HEK293 (cell line): ENCODE results near the gene PRKCQ.

Source experiments
- CTCF ChIA-PET: fragments of 350-600 bp; formaldehyde crosslinking; extraction: SDS; loops from one replicate; lab custom pipeline; 2021; ENCODE audit warnings: antibody characterized with exemption; lab: Yijun Ruan, JAX
- POLR2A ChIA-PET: fragments of 300-600 bp; formaldehyde crosslinking; extraction: SDS; loops from one replicate; lab custom pipeline; 2020; ENCODE audit warnings: antibody characterized with exemption, inconsistent platforms; lab: Yijun Ruan, JAX
- H3K27ac ChIP-seq: fragments of 200-500 bp; sonication (Bioruptor generic); 2 replicates; pipeline ENCODE4 v1.5.1; 2014; ENCODE audit warnings: low read depth, low read length, control low read depth, inconsistent platforms; ENCODE audit errors: extremely low read depth
- H3K36me3 ChIP-seq, 2 experiments: fragments of 200-500 bp in 1 of 2; sonication (Bioruptor generic) in 1 of 2; 1 replicate in 1 of 2; 2 replicates in 1 of 2; pipeline ENCODE4 v1.5.1; 2014 to 2017; ENCODE audit warnings: inconsistent platforms in 2 of 2, low read length in 2 of 2; ENCODE audit not compliant: control insufficient read depth in 2 of 2, insufficient read depth in 1 of 2
- H3K4me1 ChIP-seq: fragments of 200-500 bp; sonication (Bioruptor generic); 2 replicates; pipeline ENCODE4 v1.5.1; 2014; ENCODE audit warnings: mild to moderate bottlenecking, low read length, inconsistent platforms; ENCODE audit not compliant: control insufficient read depth, insufficient read depth
- H3K4me3 ChIP-seq: 2 replicates; pipeline ENCODE4 v1.5.1; 2011; ENCODE audit warnings: low read depth, mild to moderate bottlenecking, control low read depth, low read length, moderate library complexity
- H3K9me3 ChIP-seq: fragments of 200-500 bp; sonication (Bioruptor generic); 2 replicates; pipeline ENCODE4 v1.5.1; 2014; ENCODE audit warnings: low read depth, low read length, inconsistent platforms; ENCODE audit not compliant: control insufficient read depth, insufficient read depth
- HOXA7 ChIP-seq: sonication (generic); formaldehyde crosslinking; IDR thresholded peaks from 2 replicates; pipeline ENCODE4 v1.8.1; 2022; ENCODE audit warnings: missing genetic modification reagents, borderline replicate concordance
- KLF1 ChIP-seq: fragments of 450-650 bp; formaldehyde crosslinking; IDR thresholded peaks from 2 replicates; pipeline ENCODE4 v1.5.1; 2016; ENCODE audit warnings: missing biosample characterization, missing genetic modification characterization
- KLF7 ChIP-seq: fragments of 450-650 bp; formaldehyde crosslinking; IDR thresholded peaks from 2 replicates; pipeline ENCODE4 v1.5.1; 2016; ENCODE audit warnings: missing biosample characterization, missing genetic modification characterization, borderline replicate concordance
- KLF8 ChIP-seq: fragments of 450-650 bp; formaldehyde crosslinking; IDR thresholded peaks from 2 replicates; pipeline ENCODE4 v1.5.1; 2016; ENCODE audit warnings: missing biosample characterization, missing genetic modification characterization
- MYNN ChIP-seq: fragments of 450-650 bp; formaldehyde crosslinking; IDR thresholded peaks from 2 replicates; pipeline ENCODE4 v1.5.1; 2016; ENCODE audit warnings: missing biosample characterization, missing genetic modification characterization, borderline replicate concordance
- TCF7L2 ChIP-seq: IDR thresholded peaks from 2 replicates; pipeline ENCODE4 v1.6.1; 2011; ENCODE audit warnings: low read depth, mild to moderate bottlenecking, inconsistent platforms, low read length, moderate library complexity, borderline replicate concordance
- WT1 ChIP-seq: fragments of 450-650 bp; formaldehyde crosslinking; IDR thresholded peaks from 2 replicates; pipeline ENCODE4 v1.5.1; 2016; ENCODE audit warnings: missing biosample characterization, missing genetic modification characterization
- ZFHX2 ChIP-seq: fragments of 450-650 bp; formaldehyde crosslinking; conservative IDR thresholded peaks from 2 replicates; pipeline ENCODE4 v1.5.1; 2016; ENCODE audit warnings: missing biosample characterization, missing genetic modification characterization
- ZNF112 ChIP-seq: fragments of 450-650 bp; formaldehyde crosslinking; IDR thresholded peaks from 2 replicates; pipeline ENCODE4 v1.5.0; 2017; ENCODE audit warnings: missing biosample characterization, missing genetic modification characterization
- ZNF184 ChIP-seq: fragments of 450-650 bp; IDR thresholded peaks from 2 replicates; pipeline ENCODE4 v1.5.1; 2018; ENCODE audit warnings: missing biosample characterization, mild to moderate bottlenecking, missing genetic modification characterization
- ZNF391 ChIP-seq: fragments of 450-650 bp; formaldehyde crosslinking; IDR thresholded peaks from 2 replicates; pipeline ENCODE4 v1.5.1; 2016; ENCODE audit warnings: low read depth, missing biosample characterization, missing genetic modification characterization, borderline replicate concordance
- ZNF433 ChIP-seq: fragments of 450-650 bp; formaldehyde crosslinking; IDR thresholded peaks from 2 replicates; pipeline ENCODE4 v1.5.1; 2016; ENCODE audit warnings: missing biosample characterization, missing genetic modification characterization, low read depth
- ZNF596 ChIP-seq: fragments of 450-650 bp; IDR thresholded peaks from 2 replicates; pipeline ENCODE4 v1.5.0; 2018; ENCODE audit warnings: missing biosample characterization, mild to moderate bottlenecking, missing genetic modification characterization, moderate library complexity
- ZNF677 ChIP-seq: fragments of 450-650 bp; IDR thresholded peaks from 2 replicates; pipeline ENCODE4 v1.5.0; 2018; ENCODE audit warnings: missing biosample characterization, mild to moderate bottlenecking, missing genetic modification characterization, moderate library complexity
- ZNF791 ChIP-seq: fragments of 450-650 bp; formaldehyde crosslinking; IDR thresholded peaks from 2 replicates; pipeline ENCODE4 v1.5.1; 2016; ENCODE audit warnings: missing biosample characterization, missing genetic modification characterization
- TF ChIP-seq, protein P1 (sequence below): fragments of 450-650 bp; formaldehyde crosslinking; IDR thresholded peaks from 2 replicates; pipeline ENCODE4 v1.5.1; 2016; ENCODE audit warnings: missing biosample characterization, missing genetic modification characterization
- TF ChIP-seq, protein P2 (sequence below): fragments of 450-650 bp; formaldehyde crosslinking; IDR thresholded peaks from 2 replicates; pipeline ENCODE4 v1.5.1; 2017; ENCODE audit warnings: missing biosample characterization, missing genetic modification characterization
- TF ChIP-seq, protein P3 (sequence below): fragments of 450-650 bp; formaldehyde crosslinking; IDR thresholded peaks from 2 replicates; pipeline ENCODE4 v1.5.1; 2016; ENCODE audit warnings: missing biosample characterization, missing genetic modification characterization
- TF ChIP-seq, protein P4 (sequence below): fragments of 450-650 bp; formaldehyde crosslinking; IDR thresholded peaks from 2 replicates; pipeline ENCODE4; 2016; ENCODE audit warnings: missing biosample characterization, missing genetic modification characterization

The PRKCQ gene

DNA sequence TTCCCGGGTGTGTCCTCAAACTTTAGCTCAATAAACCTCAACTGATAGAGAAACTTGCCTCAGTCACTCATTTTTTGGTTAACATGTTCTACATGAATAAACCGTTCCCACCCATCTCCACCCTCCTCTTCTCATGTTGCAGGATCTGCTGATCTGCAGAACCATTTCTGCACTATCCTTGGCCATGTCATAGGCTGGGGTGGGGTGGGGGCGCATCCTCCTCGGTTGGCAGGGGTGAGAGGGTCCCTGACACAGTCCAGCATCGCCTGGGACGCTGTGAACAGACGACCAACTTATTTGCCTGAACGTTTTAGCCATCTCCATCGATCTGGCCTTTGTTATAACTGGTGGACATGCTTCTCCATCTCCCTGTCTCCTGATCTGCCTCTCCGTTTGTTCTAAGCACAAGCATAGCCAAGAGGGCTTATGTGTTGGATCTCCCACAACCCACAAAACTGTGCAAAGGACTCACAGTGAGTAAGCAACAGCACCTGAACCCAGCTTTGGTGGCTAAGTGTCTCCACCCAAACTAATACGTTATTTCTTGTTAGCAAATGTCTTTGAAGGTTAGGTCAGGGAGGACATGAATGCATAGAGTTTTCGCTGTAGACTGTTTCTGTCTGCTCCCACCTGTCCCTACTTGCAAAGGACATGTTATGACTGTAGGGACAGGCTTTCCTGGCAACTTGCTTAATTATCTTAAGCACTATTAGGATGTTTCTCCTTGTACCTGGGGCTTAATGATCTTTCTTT is 51.7 kb downstream of the PRKCQ start (continued):
- TF ChIP-seq, protein P1, sequence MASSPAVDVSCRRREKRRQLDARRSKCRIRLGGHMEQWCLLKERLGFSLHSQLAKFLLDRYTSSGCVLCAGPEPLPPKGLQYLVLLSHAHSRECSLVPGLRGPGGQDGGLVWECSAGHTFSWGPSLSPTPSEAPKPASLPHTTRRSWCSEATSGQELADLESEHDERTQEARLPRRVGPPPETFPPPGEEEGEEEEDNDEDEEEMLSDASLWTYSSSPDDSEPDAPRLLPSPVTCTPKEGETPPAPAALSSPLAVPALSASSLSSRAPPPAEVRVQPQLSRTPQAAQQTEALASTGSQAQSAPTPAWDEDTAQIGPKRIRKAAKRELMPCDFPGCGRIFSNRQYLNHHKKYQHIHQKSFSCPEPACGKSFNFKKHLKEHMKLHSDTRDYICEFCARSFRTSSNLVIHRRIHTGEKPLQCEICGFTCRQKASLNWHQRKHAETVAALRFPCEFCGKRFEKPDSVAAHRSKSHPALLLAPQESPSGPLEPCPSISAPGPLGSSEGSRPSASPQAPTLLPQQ (tag by site-specific recombination), result no peak
- TF ChIP-seq ZFHX2 (tag by site-specific recombination) (no peak), KLF7 (tag by site-specific recombination) (no peak), ZNF677 (tag by site-specific recombination) (no peak)

DNA sequence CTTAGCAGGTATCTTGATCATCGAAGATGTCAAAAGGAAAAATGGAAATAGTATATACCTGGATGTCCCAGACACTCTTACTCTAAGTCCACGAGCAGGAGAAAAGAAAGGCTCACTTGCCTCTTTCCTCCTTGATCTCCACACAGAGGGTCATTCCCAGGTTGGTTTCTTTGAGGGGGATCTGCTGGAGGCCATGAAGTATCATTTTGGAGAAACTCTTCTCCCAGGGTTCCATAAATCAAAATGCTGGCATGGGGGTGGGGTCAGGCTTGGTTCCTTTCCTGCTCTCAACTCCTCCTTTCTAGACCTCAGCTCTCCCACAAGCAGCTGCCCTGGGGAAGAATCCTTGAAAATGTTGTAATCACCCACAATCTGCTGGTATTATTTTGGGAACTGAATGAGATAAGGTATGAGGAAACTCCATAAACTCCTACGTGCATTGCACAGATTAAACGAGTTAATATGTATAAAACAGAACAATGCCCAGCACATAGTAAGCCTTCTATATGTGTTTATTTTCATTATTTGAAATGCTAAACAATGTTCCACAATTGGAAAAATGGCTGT is 54.4 kb downstream of the PRKCQ start:
- Histone ChIP-seq H3K27ac (no peak overlapping the region), H3K4me1 (no peaks in the 10 kb centered on the region), H3K9me3 (no peaks in the 10 kb centered on the region), H3K4me3 (no peak overlapping the region), H3K36me3 (no peaks in the 10 kb centered on the region)
- ChIA-PET CTCF (no interaction called here), POLR2A (no interaction called here)
- TF ChIP-seq TCF7L2 (no peak), ZNF677 (tag by site-specific recombination) (no peak), MYNN (tag by site-specific recombination) (no peak), KLF8 (tag by site-specific recombination) (no peak), KLF1 (no peak), ZNF791 (no peak), ZNF596 (tag by site-specific recombination) (no peak), ZNF184 (tag by site-specific recombination) (no peak), ZNF112 (tag by site-specific recombination) (no peak), ZNF391 (tag by site-specific recombination) (no peak), HOXA7 (CRISPR knock-in tag) (no peak), ZNF433 (no peak), WT1 (no peak)
- TF ChIP-seq, protein P2, sequence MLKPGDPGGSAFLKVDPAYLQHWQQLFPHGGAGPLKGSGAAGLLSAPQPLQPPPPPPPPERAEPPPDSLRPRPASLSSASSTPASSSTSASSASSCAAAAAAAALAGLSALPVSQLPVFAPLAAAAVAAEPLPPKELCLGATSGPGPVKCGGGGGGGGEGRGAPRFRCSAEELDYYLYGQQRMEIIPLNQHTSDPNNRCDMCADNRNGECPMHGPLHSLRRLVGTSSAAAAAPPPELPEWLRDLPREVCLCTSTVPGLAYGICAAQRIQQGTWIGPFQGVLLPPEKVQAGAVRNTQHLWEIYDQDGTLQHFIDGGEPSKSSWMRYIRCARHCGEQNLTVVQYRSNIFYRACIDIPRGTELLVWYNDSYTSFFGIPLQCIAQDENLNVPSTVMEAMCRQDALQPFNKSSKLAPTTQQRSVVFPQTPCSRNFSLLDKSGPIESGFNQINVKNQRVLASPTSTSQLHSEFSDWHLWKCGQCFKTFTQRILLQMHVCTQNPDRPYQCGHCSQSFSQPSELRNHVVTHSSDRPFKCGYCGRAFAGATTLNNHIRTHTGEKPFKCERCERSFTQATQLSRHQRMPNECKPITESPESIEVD (tag by site-specific recombination), result no peak
- TF ChIP-seq, protein P3, sequence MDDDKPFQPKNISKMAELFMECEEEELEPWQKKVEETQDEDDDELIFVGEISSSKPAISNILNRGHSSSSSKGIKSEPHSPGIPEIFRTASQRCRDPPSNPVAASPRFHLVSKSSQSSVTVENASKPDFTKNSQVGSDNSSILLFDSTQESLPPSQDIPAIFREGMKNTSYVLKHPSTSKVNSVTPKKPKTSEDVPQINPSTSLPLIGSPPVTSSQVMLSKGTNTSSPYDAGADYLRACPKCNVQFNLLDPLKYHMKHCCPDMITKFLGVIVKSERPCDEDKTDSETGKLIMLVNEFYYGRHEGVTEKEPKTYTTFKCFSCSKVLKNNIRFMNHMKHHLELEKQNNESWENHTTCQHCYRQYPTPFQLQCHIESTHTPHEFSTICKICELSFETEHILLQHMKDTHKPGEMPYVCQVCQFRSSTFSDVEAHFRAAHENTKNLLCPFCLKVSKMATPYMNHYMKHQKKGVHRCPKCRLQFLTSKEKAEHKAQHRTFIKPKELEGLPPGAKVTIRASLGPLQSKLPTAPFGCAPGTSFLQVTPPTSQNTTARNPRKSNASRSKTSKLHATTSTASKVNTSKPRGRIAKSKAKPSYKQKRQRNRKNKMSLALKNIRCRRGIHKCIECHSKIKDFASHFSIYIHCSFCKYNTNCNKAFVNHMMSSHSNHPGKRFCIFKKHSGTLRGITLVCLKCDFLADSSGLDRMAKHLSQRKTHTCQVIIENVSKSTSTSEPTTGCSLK (tag by site-specific recombination), result no peak
- TF ChIP-seq, protein P4, sequence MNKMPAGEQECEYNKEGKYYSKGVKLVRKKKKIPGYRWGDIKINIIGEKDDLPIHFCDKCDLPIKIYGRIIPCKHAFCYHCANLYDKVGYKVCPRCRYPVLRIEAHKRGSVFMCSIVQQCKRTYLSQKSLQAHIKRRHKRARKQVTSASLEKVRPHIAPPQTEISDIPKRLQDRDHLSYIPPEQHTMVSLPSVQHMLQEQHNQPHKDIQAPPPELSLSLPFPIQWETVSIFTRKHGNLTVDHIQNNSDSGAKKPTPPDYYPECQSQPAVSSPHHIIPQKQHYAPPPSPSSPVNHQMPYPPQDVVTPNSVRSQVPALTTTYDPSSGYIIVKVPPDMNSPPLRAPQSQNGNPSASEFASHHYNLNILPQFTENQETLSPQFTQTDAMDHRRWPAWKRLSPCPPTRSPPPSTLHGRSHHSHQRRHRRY (tag by site-specific recombination), result no peak
